Bronchial epithelial cell (primary cell): ENCODE results near the gene EFR3B. TPM values are rescaled to one million over a fixed set of nuclear protein-coding genes. Genes with fewer than 3 reads are reported as not detected.

Experiments used
- DNase-seq: peaks from one replicate; pipeline ENCODE4 v3.0.0-alpha.2; 2010; ENCODE audit warnings: low read depth
- FAIRE-seq: peaks from 2 replicates; lab custom pipeline; 2011; peaks lifted over from hg19 to GRCh38; lab: Jason Lieb, UNC
- H3K27me3 ChIP-seq: 2 replicates; pipeline ENCODE4 v1.5.1; 2011; ENCODE audit warnings: low read length; ENCODE audit not compliant: control insufficient read depth, insufficient read depth
- H3K36me3 ChIP-seq: 2 replicates; pipeline ENCODE4 v1.5.1; 2011; ENCODE audit warnings: low read length; ENCODE audit not compliant: control insufficient read depth, insufficient read depth
- H3K4me3 ChIP-seq: 2 replicates; pipeline ENCODE4 v1.5.1; 2011; ENCODE audit warnings: mild to moderate bottlenecking, low read depth, low read length, control low read depth
- total RNA-seq: library from RNA; depleted of rRNA; stranded (reverse); fragments of >200 nt; gene quantifications from 2 replicates; pipeline ENCODE4 v1.2.1, GENCODE V29; 2014
- TF ChIP-seq, protein P1 (sequence below): IDR thresholded peaks from 2 replicates; pipeline ENCODE4 v1.5.1; 2011; ENCODE audit warnings: mild to moderate bottlenecking, moderate library complexity, low read length, control low read depth, inconsistent platforms; ENCODE audit not compliant: insufficient read depth, severe bottlenecking

The EFR3B gene
- total RNA-seq, 1 donor from 2014 or later: not detected

DNA sequence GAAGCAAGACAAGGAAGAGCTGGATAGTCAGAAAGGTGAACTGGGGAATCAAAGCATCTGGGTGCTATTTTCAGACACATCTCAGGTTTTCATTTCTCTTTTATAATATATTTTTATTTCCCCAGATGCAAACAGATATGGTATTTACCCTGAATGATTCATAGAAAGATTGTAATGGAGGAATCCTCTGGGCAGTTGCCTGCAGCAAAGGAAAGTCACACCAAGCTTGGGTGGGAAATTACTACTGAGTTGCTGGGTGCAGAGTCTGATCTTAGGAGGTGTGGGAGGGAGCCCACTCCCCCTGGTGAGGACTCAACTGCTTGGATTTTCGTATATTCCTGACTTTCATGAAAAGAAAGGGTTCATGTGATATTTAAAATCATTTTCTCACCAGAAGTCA lies 2.1 kb downstream of the EFR3B start:
- Histone ChIP-seq H3K36me3 (no peaks in the 10 kb centered on the region), H3K4me3 (no peak overlapping the region), H3K27me3 (peaks cover 9% of the 10 kb centered on the region)
- no peak for FAIRE-seq
- DNase-seq: no peak
- TF ChIP-seq, protein P1, sequence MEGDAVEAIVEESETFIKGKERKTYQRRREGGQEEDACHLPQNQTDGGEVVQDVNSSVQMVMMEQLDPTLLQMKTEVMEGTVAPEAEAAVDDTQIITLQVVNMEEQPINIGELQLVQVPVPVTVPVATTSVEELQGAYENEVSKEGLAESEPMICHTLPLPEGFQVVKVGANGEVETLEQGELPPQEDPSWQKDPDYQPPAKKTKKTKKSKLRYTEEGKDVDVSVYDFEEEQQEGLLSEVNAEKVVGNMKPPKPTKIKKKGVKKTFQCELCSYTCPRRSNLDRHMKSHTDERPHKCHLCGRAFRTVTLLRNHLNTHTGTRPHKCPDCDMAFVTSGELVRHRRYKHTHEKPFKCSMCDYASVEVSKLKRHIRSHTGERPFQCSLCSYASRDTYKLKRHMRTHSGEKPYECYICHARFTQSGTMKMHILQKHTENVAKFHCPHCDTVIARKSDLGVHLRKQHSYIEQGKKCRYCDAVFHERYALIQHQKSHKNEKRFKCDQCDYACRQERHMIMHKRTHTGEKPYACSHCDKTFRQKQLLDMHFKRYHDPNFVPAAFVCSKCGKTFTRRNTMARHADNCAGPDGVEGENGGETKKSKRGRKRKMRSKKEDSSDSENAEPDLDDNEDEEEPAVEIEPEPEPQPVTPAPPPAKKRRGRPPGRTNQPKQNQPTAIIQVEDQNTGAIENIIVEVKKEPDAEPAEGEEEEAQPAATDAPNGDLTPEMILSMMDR: no peak

DNA sequence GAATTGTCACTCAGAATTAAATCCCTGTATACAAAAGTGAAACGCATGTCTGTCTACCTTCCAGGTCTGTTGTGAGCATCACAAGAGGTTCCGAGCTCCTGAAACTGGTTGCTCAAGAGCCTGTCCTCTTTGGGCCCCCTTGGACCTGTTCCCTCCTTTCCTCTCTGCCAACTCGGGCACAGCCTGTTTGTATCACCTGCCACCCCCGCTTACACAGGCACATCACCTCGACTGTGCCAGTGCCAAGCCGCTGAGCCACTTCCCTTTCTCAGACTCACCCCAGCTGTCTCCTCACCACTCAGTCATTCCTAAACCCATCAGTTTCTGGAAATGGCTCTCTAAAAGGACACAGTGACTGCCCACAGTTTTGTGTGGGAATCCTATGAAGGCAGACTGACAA lies 3.1 kb downstream of the EFR3B start:
- Histone ChIP-seq H3K27me3 (peaks cover 9% of the 10 kb centered on the region), H3K36me3 (no peaks in the 10 kb centered on the region), H3K4me3 (no peak overlapping the region)
- DNase-seq: no peak
- TF ChIP-seq, protein P1: no peak
- FAIRE-seq: no peak

DNA sequence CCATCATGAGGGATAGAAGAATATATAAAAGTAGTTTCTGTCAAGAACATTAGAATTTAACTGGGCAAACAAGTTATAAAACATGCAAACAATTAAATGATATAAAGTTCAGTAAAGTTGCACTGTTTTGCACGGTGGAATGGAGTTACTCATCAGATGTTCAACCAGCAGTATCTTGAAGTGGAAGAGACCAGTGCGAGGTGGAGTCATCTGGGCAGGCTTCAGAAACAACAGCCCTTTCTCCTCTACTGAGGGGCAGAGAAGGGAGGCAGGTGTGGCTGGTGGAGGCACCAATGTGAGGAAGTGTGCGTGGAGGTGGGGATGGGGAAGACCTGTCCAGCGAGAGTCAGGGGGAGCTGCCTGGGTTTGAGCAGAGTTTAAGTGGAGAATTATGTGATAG lies 7.5 kb downstream of the EFR3B start:
- Histone ChIP-seq H3K27me3 (no peaks in the 10 kb centered on the region), H3K4me3 (no peak overlapping the region), H3K36me3 (no peaks in the 10 kb centered on the region)
- DNase-seq: no peak
- TF ChIP-seq, protein P1: no peak
- no peak for FAIRE-seq

DNA sequence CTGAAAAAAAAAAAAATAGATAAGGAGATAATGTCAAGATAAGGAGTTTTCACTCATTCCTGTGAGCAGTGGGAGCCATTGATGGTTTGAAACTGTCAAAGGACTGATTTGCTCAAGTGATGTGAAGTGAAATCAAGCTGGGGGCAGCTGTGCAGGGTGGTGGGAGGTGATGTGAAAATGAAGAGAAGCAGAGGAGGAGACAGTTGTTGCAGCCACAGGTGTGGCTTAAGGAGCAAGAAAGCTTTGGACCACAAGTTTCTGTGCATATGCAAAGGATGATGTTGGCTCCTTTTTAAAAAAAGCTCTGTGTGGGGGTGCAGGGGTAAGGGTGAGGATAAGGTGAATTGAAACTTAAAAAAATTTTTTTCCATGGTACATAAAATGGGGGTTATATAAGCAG lies 8.3 kb downstream of the EFR3B start:
- DNase-seq: no peak
- Histone ChIP-seq H3K36me3 (no peaks in the 10 kb centered on the region), H3K27me3 (no peaks in the 10 kb centered on the region), H3K4me3 (no peak overlapping the region)
- FAIRE-seq: no peak
- TF ChIP-seq, protein P1: no peak

DNA sequence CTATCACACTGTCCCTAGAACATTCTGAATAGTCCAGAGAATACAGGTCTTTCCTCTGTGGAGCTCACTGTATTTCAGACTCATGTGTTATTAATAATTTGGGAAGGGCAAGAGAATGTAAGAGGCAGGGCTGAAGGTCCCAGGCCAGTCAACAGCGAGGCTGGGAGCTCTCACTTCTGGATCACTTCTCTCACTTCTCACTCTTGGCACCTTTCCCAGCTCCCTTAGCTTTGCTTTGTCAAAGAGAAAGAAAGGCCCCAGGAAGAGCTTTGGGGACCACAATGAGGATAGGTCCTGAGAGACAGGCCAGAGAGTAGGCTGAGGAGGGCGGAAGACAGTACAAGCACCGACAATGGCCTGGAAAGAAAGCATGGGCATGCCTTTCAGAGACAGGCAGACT lies 11.2 kb downstream of the EFR3B start:
- FAIRE-seq: no peak

DNA sequence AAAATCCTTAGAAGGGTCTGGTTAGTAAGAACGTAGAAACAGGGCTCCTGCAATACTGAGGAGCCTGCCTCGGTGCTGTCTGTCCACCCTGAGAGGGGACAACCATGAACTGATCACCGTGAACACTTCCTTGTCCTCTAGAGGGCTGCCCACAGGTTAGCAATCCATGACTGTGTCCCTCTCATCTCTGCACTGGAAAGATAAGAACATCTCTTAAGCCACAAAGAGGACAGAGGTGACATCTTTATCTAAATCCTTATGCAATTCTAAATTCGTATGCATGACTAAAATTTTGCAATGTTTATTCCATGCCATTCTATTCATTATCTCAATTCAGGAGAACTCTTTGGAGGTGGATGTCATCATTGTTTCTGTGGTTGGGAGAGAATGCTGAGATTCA lies 12.8 kb downstream of the EFR3B start:
- TF ChIP-seq, protein P1: no peak
- DNase-seq (no peak), FAIRE-seq (no peak)
- no peaks in the 10 kb centered on the region for H3K36me3 ChIP-seq
- no peak overlapping the region for H3K4me3 ChIP-seq
- peaks cover 2% of the 10 kb centered on the region for H3K27me3 ChIP-seq

More for the DNA sequence above, 11.2 kb downstream of the EFR3B start:
- H3K36me3 ChIP-seq: no peaks in the 10 kb centered on the region
- H3K27me3 ChIP-seq: peaks cover 2% of the 10 kb centered on the region
- DNase-seq: no peak
- TF ChIP-seq, protein P1: no peak
- no peak overlapping the region for H3K4me3 ChIP-seq
